Measurements from ENCODE around the gene DPP6.
"Not testable (repeated sequence)": the region's sequence is repeated elsewhere in the genome, so short reads cannot be mapped to it uniquely, and the experiment has no call there.

The DPP6 gene

GRCh38 chr7:154072395-154073181, 20.4 kb downstream of the DPP6 start:
- not testable (repeated sequence) for DNase-seq (ENCODE audit: low read depth)

- DNase-seq (ENCODE audit: low read depth) = not testable (repeated sequence)
Observed at GRCh38 chr7:154078523-154078922, 26.3 kb downstream of the DPP6 start.

GRCh38 chr7:154080249-154080648, 28.1 kb downstream of the DPP6 start:
- not testable (repeated sequence) for DNase-seq (ENCODE audit: low read depth)

GRCh38 chr7:154087037-154087725, 35.0 kb downstream of the DPP6 start:
- DNase-seq (ENCODE audit: low read depth) = not testable (repeated sequence)

GRCh38 chr7:154092093-154092492, 39.9 kb downstream of the DPP6 start:
- DNase-seq (ENCODE audit: low read depth) = not testable (repeated sequence)

- not testable (repeated sequence) for DNase-seq (ENCODE audit: low read depth)
Observed at GRCh38 chr7:154095201-154095600, 43.0 kb downstream of the DPP6 start.

- DNase-seq (ENCODE audit: low read depth) = not testable (repeated sequence)
Observed at GRCh38 chr7:154105063-154105462, 52.9 kb downstream of the DPP6 start.

- not testable (repeated sequence) for DNase-seq (ENCODE audit: low read depth)
Observed at GRCh38 chr7:154109615-154110014, 57.4 kb downstream of the DPP6 start.

GRCh38 chr7:154113732-154114351, 61.6 kb downstream of the DPP6 start:
- not testable (repeated sequence) for DNase-seq (ENCODE audit: low read depth)

GRCh38 chr7:154117411-154118390, 65.5 kb downstream of the DPP6 start:
- DNase-seq (ENCODE audit: low read depth) = not testable (repeated sequence)

- not testable (repeated sequence) for DNase-seq (ENCODE audit: low read depth)
Observed at GRCh38 chr7:154120825-154121224, 68.6 kb downstream of the DPP6 start.

- DNase-seq (ENCODE audit: low read depth) = not testable (repeated sequence)
Observed at GRCh38 chr7:154122720-154123119, 70.5 kb downstream of the DPP6 start.

GRCh38 chr7:154123397-154123796, 71.2 kb downstream of the DPP6 start:
- DNase-seq (ENCODE audit: low read depth) = not testable (repeated sequence)

GRCh38 chr7:154129142-154129541, 76.9 kb downstream of the DPP6 start:
- not testable (repeated sequence) for DNase-seq (ENCODE audit: low read depth)

GRCh38 chr7:154132617-154133016, 80.4 kb downstream of the DPP6 start:
- DNase-seq (ENCODE audit: low read depth) = not testable (repeated sequence)

GRCh38 chr7:154133703-154134277, 81.6 kb downstream of the DPP6 start:
- not testable (repeated sequence) for DNase-seq (ENCODE audit: low read depth)

GRCh38 chr7:154134698-154135097, 82.5 kb downstream of the DPP6 start:
- not testable (repeated sequence) for DNase-seq (ENCODE audit: low read depth)

- not testable (repeated sequence) for DNase-seq (ENCODE audit: low read depth)
Observed at GRCh38 chr7:154135646-154136045, 83.4 kb downstream of the DPP6 start.

- DNase-seq (ENCODE audit: low read depth) = not testable (repeated sequence)
Observed at GRCh38 chr7:154145922-154146706, 93.9 kb downstream of the DPP6 start.

GRCh38 chr7:154146707-154147038, 94.5 kb downstream of the DPP6 start:
- DNase-seq (ENCODE audit: low read depth) = not testable (repeated sequence)

Measured in activated gamma-delta T cell treated with anti-CD3 and anti-CD28 coated beads, Interleukin-2, amount 50 U/mL, for 16 hours (primary cell).